ENCODE data around the gene RIC8B. TPM values are rescaled to one million over a fixed set of nuclear protein-coding genes. Genes with fewer than 3 reads are reported as not detected.
A peak's percentile ranks its signal among the peaks of the same experiment; 100 is the strongest.

RIC8B gene
- total and polyA plus RNA-seq, 2 of the 13 experiments (the other 11 are each of a cell fraction or from before 2014, with no cell fraction given) = 5.1 to 7.5 TPM

- TF ChIP-seq TFE3 (CRISPR knock-in tag; IDR thresholded peaks at IDR 0.05) (no peak; the same call in 1 of the 2 replicates), ZNF468 (CRISPR knock-in tag; IDR thresholded peaks at IDR 0.05) (no peak), ZNF646 (CRISPR knock-in tag; IDR thresholded peaks at IDR 0.05) (no peak), PLSCR1 (CRISPR knock-in tag; IDR thresholded peaks at IDR 0.05; ENCODE audit: borderline replicate concordance) (no peak), CAMTA2 (CRISPR knock-in tag; IDR thresholded peaks at IDR 0.05; ENCODE audit: borderline replicate concordance) (0 out of 2 replicates have a peak, but pooled peaks have one; percentile 75), ZUFSP (CRISPR knock-in tag; IDR thresholded peaks at IDR 0.05; ENCODE audit: borderline replicate concordance) (no peak), MAZ (IDR thresholded peaks at IDR 0.05; ENCODE audit: borderline replicate concordance, low read depth, low read length) (peak; percentile 58; the same call in 1 of the 2 replicates), MAZ (CRISPR knock-in tag; IDR thresholded peaks at IDR 0.05; ENCODE audit: low read depth) (peak; percentile 76), IRF2 (CRISPR knock-in tag; IDR thresholded peaks at IDR 0.05) (peak; percentile 89), GPBP1L1 (CRISPR knock-in tag; IDR thresholded peaks at IDR 0.05) (no peak), ZNF350 (CRISPR knock-in tag; IDR thresholded peaks at IDR 0.05; ENCODE audit: borderline replicate concordance, low read depth) (peak; percentile 84; the same call in 1 of the 2 replicates), ZNF878 (CRISPR knock-in tag; IDR thresholded peaks at IDR 0.05) (peak; percentile 73), GATAD2A (CRISPR knock-in tag; IDR thresholded peaks at IDR 0.05) (no peak; the same call in 1 of the 2 replicates), NFE2L2 (IDR thresholded peaks at IDR 0.05; ENCODE audit: low read length) (no peak), ZNF17 (CRISPR knock-in tag; IDR thresholded peaks at IDR 0.05) (no peak), ARNT (IDR thresholded peaks at IDR 0.05) (no peak), PHF20 (CRISPR knock-in tag; IDR thresholded peaks at IDR 0.05) (peak; percentile 74)
Observed at GRCh38 chr12:106774005-106774807, at the start of gene RIC8B (continued).

All from HepG2 (cell line).